Skeletal muscle cell (primary cell): ENCODE data around the gene CDK14.
"Not testable (repeated sequence)": the region's sequence is repeated elsewhere in the genome, so short reads cannot be mapped to it uniquely, and the experiment has no call there.

Experiments
- DNase-seq: peaks from one replicate; pipeline ENCODE4 v3.0.0-alpha.2; 2010; ENCODE audit warnings: low read depth
- H3K4me3 ChIP-seq: 2 replicates; pipeline ENCODE4 v1.5.1; 2011; ENCODE audit warnings: low read depth, mild to moderate bottlenecking, control low read depth, low read length, moderate library complexity

CDK14 gene

DNA sequence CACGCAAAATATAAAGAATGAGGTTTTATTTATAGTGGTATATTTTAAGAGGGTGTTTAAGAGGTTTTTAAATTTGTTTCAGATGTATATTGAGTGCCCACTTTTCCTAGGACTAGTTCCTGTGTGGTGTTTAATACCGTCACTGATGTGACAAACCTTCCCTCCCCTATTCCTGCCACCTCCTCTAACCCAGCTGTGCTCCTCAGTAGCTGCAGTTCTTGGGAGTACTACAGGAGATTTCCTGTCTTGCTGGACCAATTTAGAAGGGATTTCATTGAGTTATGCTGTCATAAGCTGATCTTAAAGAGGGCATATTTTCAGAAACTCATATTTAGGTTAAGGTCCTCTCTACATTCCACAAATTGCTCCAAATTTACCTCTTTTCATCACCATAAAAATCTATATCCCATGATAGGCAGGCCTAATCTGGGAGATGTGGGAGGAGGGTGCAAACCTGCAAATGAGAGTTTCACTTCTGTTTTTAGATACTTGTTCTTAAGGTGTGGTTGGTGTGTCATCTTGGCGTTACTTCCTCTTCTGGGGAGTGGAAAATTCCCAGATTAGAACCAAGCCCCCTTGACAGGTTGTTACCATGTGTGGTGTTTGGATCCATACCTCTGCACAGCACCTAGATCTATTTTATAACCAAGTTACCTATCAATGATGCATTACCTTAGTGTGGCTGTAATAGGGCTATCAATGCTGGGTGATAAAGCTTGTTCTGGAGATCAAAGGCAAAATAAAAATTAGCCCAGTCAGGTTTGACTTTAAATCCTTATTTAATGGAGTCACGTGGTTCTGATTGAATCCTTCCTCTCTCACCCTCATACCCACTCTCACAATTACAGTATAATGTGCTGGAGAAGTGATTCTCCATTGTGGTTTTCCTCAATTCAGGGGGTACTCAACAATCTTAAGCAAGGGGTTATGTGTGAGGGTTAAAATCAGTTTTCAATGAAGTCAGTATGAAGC lies 141.1 kb downstream of the CDK14 start:
- H3K4me3 ChIP-seq, result no peak overlapping the region
- no peak for DNase-seq

DNA sequence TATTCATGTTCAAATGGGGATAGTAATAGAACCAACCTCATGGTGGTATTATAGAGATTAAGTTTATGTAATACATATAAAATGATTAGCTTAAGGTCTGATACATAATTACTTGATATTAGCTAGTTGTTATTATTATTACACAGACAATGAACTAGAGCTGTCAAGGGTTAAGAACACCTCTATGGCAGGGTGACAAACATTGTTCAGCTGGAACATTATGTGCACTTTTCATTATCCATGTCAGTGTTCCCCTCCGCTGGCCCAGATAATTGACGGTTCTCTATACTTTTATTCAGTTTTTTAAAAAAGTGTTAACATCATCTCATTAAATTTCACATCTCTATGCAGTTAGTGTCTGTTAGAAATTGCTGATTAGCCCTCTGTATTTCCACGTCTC lies 142.1 kb downstream of the CDK14 start:
- no peak for DNase-seq
- H3K4me3 ChIP-seq, result no peak overlapping the region

DNA sequence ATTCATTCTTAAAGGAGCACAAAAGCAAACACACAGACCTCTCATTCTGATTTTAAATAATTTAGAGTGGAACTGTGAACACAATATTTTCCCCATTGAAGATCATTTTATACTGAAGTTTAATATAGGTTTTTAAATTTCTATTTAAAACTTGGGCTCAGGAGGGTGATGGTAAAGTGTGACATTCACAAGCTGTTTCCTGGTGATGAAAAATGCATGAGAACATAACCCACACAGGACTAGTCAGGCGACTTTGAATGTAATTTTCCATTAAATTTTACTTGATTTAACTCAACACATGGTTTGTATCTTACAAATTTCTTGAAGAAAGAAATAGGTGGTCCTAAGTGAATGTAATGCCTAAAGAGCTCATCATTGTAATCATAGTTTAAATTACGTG lies 143.6 kb downstream of the CDK14 start:
- no peak for DNase-seq
- H3K4me3 ChIP-seq, result no peak overlapping the region

GRCh38 chr7:90740386-90740785 lies 144.3 kb downstream of the CDK14 start:
- H3K4me3 ChIP-seq, result no peak overlapping the region
- no peak for DNase-seq

DNA sequence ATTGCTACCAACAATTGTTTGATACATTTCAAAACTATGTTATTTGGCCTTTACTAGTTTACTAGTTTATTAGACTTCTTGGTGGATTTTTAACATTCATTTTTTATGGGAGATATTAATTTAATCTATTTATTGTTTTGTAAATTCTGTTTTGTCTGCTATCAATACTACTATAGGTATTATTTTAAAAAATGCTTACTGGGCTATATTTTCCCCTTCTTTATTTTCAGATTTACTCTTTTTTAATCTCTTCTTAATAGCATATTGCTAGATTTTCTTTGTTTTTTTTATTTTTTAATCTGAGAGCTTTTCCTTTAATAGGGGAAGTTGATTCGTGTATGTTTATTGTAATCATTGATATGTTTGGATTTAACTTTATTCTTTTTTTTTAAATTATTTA lies 147.5 kb downstream of the CDK14 start:
- DNase-seq, result no peak
- no peak overlapping the region for H3K4me3 ChIP-seq

GRCh38 chr7:90747516-90747915 lies 151.4 kb downstream of the CDK14 start:
- H3K4me3 ChIP-seq, result no peak overlapping the region
- DNase-seq, result no peak

DNA sequence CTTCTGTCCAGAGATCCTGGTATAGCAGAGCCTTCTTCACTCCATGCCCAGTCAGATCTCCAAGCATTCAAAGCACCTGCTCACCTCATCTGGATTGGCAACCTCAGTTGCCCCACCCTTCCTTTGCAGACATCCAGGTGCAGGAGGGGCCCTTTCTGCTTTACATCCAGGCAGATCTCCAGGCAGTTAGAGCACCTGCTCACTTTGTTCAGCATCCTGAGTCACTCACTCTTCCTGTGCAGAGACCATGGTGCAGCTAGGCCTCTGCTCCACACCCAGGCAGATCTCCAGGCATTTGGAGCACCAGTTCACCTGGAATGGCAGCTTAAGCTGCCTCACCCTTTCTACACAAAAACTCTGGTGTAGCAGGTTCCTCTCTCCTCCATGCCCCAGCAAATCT lies 153.1 kb downstream of the CDK14 start:
- DNase-seq, result no peak
- H3K4me3 ChIP-seq, result no peak overlapping the region

- no peak for DNase-seq
- H3K4me3 ChIP-seq, result no peak overlapping the region
Measured at GRCh38 chr7:90749774-90750173, 153.7 kb downstream of the CDK14 start.

DNA sequence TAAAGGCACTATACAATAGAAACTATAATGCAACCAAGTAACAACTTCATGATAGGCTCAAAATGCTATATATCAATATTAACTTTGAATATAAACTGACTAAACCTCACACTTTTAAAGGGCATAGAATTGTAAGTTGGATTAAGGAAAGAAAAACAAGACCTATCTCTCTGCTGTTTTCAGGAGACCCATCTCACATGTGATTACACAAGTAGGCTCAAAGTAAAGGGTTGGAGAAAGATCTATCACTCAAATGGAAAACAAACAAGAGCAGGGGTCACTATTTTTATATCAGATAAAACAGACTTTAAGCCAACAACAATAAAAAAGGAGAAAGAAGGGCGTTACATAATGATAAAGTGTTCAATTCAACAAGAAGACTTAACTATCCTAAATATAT lies 155.5 kb downstream of the CDK14 start:
- H3K4me3 ChIP-seq, result no peak overlapping the region
- DNase-seq, result no peak

- no peak for DNase-seq
- no peak overlapping the region for H3K4me3 ChIP-seq
Measured at GRCh38 chr7:90752051-90752450, 155.9 kb downstream of the CDK14 start.

DNA sequence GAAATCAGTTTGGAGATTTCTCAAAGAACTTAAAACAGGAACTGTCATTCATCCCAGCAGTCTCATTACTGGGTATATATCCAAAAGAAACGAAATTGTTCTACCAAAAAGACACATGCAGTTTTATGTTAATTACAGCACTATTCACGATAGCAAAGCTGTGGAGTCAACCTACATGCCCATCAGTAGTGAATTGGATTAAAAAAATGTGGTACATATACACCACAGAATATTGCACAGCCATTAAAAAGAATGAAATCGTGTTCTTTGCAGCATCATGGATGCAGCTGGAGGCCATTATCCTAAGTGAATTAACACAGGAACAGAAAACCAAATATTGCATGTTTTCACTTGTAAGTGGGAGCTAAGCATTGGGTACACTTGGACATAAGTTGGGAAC lies 158.9 kb downstream of the CDK14 start:
- H3K4me3 ChIP-seq, result no peak overlapping the region
- no peak for DNase-seq

DNA sequence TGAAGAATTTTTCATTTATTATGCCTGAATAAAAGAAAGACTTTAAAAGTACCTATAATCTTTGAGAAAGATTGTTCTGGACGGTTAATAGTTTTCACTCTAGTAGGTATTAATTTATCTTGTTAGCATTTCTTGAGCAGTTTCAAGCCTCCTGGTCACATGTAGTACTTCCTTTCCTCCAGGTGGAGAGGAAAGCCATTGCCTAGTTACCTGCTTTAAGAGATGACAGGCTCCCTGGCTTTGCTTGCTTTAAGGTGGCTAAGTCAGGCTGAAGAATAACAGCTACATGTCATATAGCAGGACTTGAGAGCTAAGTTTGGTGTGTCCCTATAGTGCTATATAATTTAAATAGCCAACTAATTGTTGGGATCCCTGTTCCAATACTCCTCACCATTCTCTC lies 160.2 kb downstream of the CDK14 start:
- DNase-seq, result no peak
- no peak overlapping the region for H3K4me3 ChIP-seq

GRCh38 chr7:90757565-90757950 lies 161.4 kb downstream of the CDK14 start:
- DNase-seq, H3K4me3 ChIP-seq: not testable (repeated sequence)

GRCh38 chr7:90758933-90759562 lies 162.9 kb downstream of the CDK14 start:
- no peak for DNase-seq
- H3K4me3 ChIP-seq, result no peak overlapping the region

DNA sequence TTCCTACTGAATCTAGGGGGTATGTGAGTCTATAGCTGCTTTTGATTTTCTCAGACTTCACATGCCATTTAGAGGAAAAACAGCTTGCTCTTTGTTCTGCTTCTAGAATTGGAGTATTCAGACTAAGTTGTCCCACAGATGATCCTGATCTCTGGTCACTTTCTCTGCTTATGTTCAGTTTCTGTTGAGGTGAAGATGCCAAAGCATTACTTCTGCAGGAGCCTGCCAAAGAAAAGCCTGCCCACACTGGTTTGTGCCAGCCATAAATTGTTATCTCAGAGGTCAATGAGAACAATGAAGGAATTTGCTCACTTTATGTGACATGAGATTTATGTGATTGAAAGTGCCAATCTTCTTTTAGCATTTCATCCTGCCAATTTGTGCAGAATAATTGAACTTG lies 163.6 kb downstream of the CDK14 start:
- no peak for DNase-seq
- H3K4me3 ChIP-seq, result no peak overlapping the region

GRCh38 chr7:90760892-90761291 lies 164.8 kb downstream of the CDK14 start:
- no peak overlapping the region for H3K4me3 ChIP-seq
- no peak for DNase-seq

- H3K4me3 ChIP-seq, result no peak overlapping the region
- no peak for DNase-seq
Measured at GRCh38 chr7:90761584-90761983, 165.5 kb downstream of the CDK14 start.

DNA sequence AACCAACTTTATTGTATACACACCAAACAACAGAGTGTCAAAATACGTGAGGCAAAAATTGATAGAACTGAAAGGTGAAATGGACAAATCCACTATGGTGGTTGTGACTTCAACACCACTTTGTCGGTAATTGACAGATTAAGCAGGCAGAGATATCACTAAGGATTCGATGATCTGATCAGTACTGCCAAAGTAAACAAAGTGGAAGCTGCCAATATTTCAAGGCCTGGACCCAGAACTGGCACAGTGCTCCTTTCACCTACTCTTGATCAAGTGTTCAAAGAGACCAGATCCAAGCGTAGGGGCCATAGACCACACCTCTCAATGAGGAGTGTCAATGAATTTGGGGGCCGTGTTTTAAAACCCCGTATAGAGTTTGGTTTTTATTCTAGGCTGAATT lies 167.0 kb downstream of the CDK14 start:
- H3K4me3 ChIP-seq, result no peak overlapping the region
- no peak for DNase-seq

- no peak overlapping the region for H3K4me3 ChIP-seq
- no peak for DNase-seq
Measured at GRCh38 chr7:90764848-90765570, 168.9 kb downstream of the CDK14 start.

- H3K4me3 ChIP-seq, result peak overlapping the region; percentile 22
- peak; percentile 72 for DNase-seq
Measured at GRCh38 chr7:90766814-90767564, 170.9 kb downstream of the CDK14 start.
